Measurements from ENCODE around the gene SPDL1.

GRCh38 chr5:169571355-169571754, 12.2 kb upstream of the SPDL1 start:
- TF ChIP-seq CTCF (IDR thresholded peaks at IDR 0.05): no peak
- no peak for TF ChIP-seq POLR2A (IDR thresholded peaks at IDR 0.05)

All from breast epithelium (tissue), 3 donors.